HT-29 (cell line): ENCODE results near the gene ZFAND3. TPM values are rescaled to one million over a fixed set of nuclear protein-coding genes. Genes with fewer than 3 reads are reported as not detected.
"Not testable (repeated sequence)": the region's sequence is repeated elsewhere in the genome, so short reads cannot be mapped to it uniquely, and the experiment has no call there.

Experiments used
- DNase-seq: peaks from one replicate; pipeline ENCODE4 v3.0.0-alpha.2; 2015; ENCODE audit warnings: low spot score
- total RNA-seq: library from RNA; depleted of rRNA; stranded (reverse); fragments of >200 nt; shearing (Covaris generic); gene quantifications from 2 replicates; pipeline ENCODE4 v1.2.3, GENCODE V29; 2014

The ZFAND3 gene
- total RNA-seq, 1 experiment from 2014 or later, result 19.6 TPM

GRCh38 chr6:38045701-38046305 is 226.3 kb downstream of the ZFAND3 start:
- DNase-seq, result no peak

GRCh38 chr6:38047562-38047961 is 228.0 kb downstream of the ZFAND3 start:
- no peak for DNase-seq

GRCh38 chr6:38049861-38050397 is 230.4 kb downstream of the ZFAND3 start:
- not testable (repeated sequence) for DNase-seq

GRCh38 chr6:38051819-38052434 is 232.4 kb downstream of the ZFAND3 start:
- peak; percentile 46 for DNase-seq

- DNase-seq, result no peak
Measured at GRCh38 chr6:38054527-38055202, 235.1 kb downstream of the ZFAND3 start.

- DNase-seq, result no peak
Measured at GRCh38 chr6:38055203-38055589, 235.7 kb downstream of the ZFAND3 start.

- DNase-seq, result no peak
Measured at GRCh38 chr6:38056361-38056760, 236.8 kb downstream of the ZFAND3 start.

- DNase-seq, result no peak
Measured at GRCh38 chr6:38057994-38058393, 238.5 kb downstream of the ZFAND3 start.

GRCh38 chr6:38062066-38062465 is 242.5 kb downstream of the ZFAND3 start:
- DNase-seq, result no peak

GRCh38 chr6:38063973-38064372 is 244.4 kb downstream of the ZFAND3 start:
- no peak for DNase-seq

GRCh38 chr6:38064431-38064830 is 244.9 kb downstream of the ZFAND3 start:
- no peak for DNase-seq

- no peak for DNase-seq
Measured at GRCh38 chr6:38065734-38066305, 246.3 kb downstream of the ZFAND3 start.

GRCh38 chr6:38067263-38067980 is 247.9 kb downstream of the ZFAND3 start:
- DNase-seq, result no peak

GRCh38 chr6:38068854-38069590 is 249.5 kb downstream of the ZFAND3 start:
- no peak for DNase-seq

- no peak for DNase-seq
Measured at GRCh38 chr6:38077488-38078030, 258.0 kb downstream of the ZFAND3 start.

GRCh38 chr6:38078671-38079070 is 259.1 kb downstream of the ZFAND3 start:
- DNase-seq, result peak; percentile 36

- DNase-seq, result no peak
Measured at GRCh38 chr6:38079107-38079506, 259.6 kb downstream of the ZFAND3 start.

GRCh38 chr6:38079537-38079936 is 260.0 kb downstream of the ZFAND3 start:
- no peak for DNase-seq

GRCh38 chr6:38080360-38080759 is 260.8 kb downstream of the ZFAND3 start:
- no peak for DNase-seq

- DNase-seq, result peak; percentile 65
Measured at GRCh38 chr6:38080889-38081288, 261.4 kb downstream of the ZFAND3 start.

GRCh38 chr6:38085031-38085430 is 265.5 kb downstream of the ZFAND3 start:
- no peak for DNase-seq
